ENCODE results near the gene ZDHHC19.
"Not testable (repeated sequence)": the region's sequence is repeated elsewhere in the genome, so short reads cannot be mapped to it uniquely, and the experiment has no call there.

The ZDHHC19 gene

GRCh38 chr3:196205442-196206205 is 5.6 kb downstream of the ZDHHC19 start:
- in situ Hi-C loops (cut with HindIII; ENCODE audit: low sequenced_read_pairs): not testable (repeated sequence)

DNA sequence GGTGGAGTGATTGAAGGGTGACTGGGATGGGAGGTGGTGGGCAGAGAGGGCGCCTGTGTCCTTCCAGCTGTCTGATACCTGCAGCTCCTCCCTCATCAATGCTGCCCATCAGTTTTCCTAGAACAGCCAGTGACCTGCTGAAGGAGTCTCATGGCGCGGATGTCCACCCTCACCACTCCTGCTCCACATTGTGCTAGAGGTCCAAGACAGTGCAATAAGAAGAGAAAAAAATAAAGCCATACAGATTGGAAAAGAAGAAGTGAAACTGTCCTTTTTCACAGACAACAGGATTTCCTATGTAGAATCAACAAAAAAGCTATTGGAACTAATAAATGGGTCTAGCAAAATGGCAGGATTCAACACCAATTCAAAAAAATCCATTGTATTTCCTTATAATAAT is 7.4 kb downstream of the ZDHHC19 start:
- in situ Hi-C loops (cut with HindIII; ENCODE audit: low sequenced_read_pairs): no loop called here

DNA sequence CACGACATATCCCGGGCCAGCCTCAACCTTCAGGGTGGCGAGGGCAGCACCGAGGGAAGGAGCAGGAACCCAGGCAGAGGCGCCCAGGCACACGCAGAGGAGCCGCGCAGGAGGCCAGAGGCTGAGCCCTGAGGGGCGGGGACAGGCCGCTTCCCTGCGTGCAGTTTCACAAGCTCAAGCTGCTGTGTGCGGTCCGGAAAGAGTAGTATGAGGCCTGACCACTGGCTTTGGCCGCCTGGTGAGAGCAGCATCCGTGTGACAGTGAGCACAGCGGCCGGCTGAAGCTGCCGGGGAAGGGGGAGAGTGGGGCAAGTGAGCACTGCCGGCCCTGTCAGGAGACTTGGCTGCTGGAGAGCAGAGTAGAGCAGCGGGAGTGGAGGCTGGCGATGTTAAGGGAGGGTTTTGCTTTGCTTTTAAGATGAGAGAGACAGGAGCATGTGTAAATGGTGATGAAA is 8.7 kb downstream of the ZDHHC19 start:
- in situ Hi-C loops (cut with HindIII; ENCODE audit: low sequenced_read_pairs): no loop called here

GRCh38 chr3:196198771-196199753 is 12.1 kb downstream of the ZDHHC19 start:
- in situ Hi-C loops (cut with HindIII; ENCODE audit: low sequenced_read_pairs): no loop called here

DNA sequence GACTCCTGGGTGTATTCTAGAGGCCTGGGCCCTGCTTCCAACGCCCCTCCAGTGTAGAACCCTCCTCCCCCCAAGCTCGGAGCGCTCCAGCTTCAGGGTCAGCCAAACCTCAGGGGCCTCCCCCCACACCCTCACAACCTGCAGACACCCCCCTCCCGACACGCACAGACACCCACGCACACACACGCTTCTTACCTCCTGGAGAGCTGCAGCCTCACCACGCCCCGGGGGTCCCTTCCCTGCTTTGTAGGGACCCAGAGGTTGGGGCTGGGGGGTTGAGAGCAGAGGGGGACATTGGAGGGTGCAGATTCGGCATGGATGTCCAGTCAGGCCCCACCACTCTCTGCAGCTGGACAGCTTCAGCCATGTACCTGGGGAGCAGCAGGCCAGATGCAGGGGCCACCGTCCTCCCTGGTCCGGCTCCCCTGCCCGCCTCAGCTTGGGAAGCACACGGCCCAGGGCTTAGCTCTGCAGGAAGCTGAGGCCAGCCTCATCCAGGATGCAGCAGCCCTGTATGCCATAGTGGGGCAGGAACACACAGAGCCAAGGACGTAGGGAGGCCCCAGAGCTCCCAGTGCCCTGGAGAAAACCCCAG is 13.0 kb downstream of the ZDHHC19 start:
- in situ Hi-C loops (cut with HindIII; ENCODE audit: low sequenced_read_pairs): no loop called here

- in situ Hi-C loops (cut with HindIII; ENCODE audit: low sequenced_read_pairs): no loop called here
Measured at GRCh38 chr3:196197524-196197923, 13.7 kb downstream of the ZDHHC19 start.

DNA sequence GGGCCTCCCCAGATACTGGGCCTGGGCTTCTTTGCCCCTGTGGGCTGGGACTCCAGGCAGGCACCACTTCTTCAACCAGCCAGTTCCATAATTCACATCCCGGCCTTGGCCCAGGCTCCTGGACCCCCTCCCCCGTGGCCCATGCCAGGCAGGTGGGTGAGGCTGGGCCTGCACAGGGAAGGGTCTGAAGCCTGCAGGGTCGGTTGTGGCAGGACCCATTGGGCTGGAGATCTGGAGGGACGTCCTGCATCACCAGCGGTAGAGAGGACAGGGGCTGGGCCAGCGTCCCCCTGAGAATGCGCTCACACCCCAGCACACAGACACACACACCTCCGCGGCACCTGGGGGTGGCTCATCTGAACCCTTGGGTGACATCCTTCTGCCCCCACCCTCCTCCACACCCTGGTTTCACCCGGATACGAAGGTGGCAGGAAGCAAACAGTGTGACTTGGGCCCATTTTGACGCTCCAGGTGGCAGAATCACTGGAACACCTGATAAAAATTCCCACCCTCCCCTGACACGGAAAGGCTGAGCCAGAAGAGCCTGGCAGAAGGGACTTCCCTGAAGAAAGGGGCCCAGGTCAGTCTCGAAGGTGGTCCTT is 15.4 kb downstream of the ZDHHC19 start:
- in situ Hi-C loops (cut with HindIII; ENCODE audit: low sequenced_read_pairs): no loop called here

GRCh38 chr3:196194542-196194915 is 16.7 kb downstream of the ZDHHC19 start:
- in situ Hi-C loops (cut with HindIII; ENCODE audit: low sequenced_read_pairs): no loop called here

DNA sequence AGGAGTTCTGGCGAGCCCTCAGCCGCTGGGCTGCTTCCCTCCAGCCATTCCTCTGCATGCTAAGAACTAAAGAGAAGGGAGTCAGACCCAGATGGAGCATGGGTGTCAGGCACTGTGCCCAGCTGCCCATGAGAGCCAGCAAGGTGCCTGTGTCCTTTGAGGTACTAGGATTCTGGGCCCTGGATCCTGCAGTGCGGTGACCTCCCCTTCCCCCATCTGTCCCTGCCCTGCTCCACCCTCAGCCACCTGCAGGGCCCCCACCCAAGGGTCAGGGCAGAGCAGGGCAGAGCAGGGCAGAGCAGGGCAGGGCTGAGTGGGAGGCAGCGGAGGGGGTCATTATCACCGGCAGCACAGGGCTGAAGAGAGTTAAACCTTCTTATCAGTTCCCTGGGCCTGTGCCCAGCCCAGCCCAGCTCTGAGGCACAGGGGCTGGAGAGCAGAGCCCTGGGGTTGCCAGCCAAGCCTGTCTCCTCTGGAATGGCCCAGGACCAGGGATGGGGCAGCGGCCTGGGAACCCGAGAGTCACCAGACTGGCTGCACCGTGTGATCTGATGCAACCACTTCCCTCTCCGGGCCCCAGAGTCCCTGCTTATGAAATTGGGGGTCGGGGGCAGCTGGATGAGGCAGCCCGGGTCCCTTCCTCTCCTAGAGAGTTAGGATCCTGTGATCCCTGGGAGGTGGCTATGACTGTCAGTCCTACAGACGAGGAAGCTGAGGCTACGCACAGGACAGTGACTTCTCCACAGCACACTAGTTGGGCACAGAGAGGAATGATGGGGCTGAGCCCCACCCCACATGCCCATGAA is 17.3 kb downstream of the ZDHHC19 start:
- in situ Hi-C loops (cut with HindIII; ENCODE audit: low sequenced_read_pairs): no loop called here

DNA sequence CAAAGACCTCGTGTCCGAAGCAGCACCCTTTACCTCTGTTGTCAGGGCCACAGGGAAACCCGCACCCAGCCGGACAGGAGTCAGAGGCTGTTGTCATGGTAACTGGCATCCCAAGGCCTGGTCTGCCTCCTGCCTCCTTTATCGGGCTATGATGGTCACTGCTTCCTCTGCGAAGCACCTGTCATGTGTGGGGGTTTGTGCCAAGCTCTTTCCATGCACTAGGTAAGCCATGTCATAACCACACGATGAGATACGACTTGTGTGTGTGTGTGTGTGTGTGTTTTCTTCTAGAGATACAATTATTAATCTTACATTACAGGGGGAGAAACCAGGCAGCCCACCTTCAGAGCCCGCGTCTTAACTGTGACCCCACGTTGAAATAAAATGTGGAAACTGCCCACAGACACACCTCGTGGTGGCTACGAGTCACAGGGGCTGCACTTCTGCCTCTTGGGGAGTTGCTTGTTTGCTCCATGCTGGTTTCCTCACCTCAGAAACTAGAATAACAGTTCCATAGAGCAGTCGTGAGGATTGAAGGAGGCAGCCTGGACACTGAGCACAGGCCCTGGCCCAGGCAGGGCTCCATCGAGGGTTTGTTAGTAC is 18.0 kb downstream of the ZDHHC19 start:
- in situ Hi-C loops (cut with HindIII; ENCODE audit: low sequenced_read_pairs): no loop called here

DNA sequence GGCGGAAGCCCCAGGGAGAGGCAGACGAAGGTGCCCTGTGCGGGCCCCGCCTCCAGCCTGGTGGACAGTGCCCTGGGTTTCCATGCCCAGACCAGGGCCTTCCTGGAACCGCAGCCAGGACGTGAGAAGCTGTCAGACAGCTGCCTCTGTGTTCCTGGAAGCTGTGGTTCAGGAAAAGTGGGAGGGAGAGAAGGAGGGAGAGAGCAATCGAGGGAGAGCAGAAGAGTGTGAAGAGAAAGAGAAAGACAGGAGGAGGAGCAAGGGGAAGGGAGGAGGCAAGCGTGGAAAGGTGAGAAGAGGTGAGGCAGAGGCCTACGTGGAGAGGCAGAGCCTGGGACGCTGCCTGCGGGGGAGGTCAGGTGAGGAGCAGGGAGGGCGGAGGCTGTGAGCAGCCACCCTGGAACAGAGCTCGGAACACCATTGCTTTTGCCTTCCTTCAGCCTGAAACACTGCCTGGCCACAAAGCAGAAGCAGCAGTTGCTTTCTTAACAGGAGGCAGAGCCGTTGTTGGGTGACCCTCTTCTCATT is 18.6 kb downstream of the ZDHHC19 start:
- in situ Hi-C loops (cut with HindIII; ENCODE audit: low sequenced_read_pairs): no loop called here

DNA sequence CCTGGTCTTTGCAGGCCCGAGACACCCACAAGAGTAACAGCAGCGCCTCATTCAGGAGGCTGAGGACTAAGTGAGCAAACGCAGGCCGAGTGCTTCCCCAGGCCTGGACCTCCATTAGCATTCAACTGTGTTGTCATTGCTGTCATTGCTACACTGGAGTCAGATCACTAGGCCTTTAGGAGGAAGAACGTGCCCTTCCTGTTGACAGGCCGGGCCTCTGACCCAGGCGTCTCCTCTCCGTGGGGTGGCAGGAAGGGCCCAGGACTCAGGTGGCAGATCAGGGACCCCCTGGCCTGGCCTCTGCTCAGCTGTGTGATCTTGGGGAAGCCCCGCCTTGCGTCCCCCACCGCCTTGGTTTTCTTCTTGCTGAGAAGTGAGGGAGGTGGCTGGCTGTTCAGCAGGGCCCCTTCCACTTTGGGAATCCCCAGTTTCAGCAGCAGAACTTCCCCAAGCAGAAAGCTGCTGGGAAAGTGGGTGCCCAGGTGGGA is 19.1 kb downstream of the ZDHHC19 start:
- in situ Hi-C loops (cut with HindIII; ENCODE audit: low sequenced_read_pairs): no loop called here

DNA sequence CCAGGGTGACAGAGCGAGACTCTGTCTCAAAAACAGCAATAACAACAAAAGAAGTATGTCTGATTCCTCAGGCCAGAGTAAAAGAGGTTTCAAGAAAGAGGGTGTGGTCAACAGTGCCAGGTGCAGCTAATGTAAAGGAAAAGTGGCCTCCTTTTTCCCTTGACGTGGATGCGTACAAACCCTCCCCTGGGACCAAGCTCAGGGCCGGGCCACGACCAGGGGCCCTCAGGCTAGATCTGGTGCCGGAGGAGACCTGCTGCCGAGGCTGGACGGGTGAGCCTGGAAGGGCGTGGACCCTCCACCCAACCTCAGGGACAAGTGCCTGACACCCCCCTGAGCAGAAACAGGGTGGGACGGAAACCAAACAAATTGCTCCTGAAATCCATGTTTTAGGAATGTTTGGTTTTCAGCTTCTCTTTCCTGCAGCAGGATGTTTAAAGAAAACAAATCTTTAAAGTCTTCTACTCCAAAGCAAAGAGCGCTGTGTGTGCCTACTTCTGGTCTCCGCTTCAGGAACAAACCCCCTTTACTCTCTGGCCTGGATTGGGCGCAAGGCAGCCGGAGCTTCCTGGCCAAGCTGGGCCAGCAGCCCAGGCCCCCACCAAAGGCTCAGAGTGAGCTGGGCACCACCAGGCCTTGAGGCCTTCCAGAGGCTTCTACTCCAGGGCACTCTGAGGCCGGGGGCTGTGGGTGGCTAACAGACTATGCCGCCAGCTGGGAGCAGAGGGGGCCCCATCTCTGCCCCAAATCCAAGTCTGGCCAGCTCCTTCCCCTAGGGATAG is 21.4 kb downstream of the ZDHHC19 start:
- in situ Hi-C loops (cut with HindIII; ENCODE audit: low sequenced_read_pairs): no loop called here

DNA sequence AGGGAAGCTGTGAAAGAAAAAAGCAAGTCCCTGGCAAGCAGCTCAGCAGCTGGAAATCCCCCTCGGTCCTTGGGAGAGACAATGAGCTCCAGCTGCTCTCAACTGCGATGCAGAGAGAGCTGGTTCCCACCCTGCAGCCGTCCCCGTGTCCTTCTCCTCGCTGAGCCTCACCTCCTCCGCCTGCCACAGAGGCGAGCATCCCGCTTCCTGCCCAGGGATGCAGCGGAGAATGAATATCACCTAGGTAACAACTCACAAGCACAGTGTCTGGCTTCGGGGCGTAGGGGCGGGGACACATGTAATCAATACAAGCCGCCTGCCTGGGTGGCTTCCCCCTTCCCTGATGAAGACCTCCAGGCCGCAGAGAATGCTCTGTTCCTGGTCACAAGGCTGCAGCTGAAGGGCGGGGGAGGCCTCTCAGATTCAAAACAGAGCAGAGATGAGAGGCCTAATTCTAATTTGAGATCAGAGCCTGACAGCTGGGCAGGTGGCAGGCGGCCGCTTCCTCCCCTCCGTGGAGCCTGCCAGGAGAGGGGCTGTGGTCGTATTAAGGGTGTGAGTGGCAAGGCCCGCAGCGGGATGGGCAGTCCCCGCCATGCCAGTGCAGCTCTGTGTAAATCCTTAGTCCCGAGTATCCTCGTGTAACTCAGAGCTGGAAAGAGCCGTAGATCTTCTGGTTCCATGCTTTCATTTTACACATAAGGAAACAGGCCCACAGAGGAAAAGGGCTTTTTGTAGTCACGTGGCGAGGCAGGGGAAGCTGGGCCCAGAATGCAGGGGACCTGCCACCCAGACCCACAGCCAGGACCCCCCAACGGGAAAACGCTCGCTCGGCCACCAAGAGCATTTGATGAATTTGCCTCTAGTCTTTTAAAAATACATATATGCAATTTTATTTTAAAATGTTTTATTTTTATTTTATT is 24.3 kb downstream of the ZDHHC19 start:
- in situ Hi-C loops (cut with HindIII; ENCODE audit: low sequenced_read_pairs): no loop called here

- in situ Hi-C loops (cut with HindIII; ENCODE audit: low sequenced_read_pairs): no loop called here
Measured at GRCh38 chr3:196184881-196185280, 26.3 kb downstream of the ZDHHC19 start.

DNA sequence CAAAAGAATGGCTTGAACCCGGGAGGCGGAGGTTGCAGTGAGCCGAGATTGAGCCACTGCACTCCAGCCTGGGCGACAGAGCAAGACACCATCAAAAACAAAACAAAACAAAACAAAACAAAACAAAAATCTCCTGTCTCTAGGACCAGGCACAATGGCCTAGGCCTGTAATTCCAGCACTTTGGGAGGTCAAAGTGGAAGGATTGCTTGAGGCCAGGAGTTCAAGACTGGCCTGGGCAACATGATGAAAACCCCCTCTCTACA is 27.1 kb downstream of the ZDHHC19 start:
- in situ Hi-C loops (cut with HindIII; ENCODE audit: low sequenced_read_pairs): not testable (repeated sequence)

- in situ Hi-C loops (cut with HindIII; ENCODE audit: low sequenced_read_pairs): no loop called here
Measured at GRCh38 chr3:196181127-196181546, 30.1 kb downstream of the ZDHHC19 start.

DNA sequence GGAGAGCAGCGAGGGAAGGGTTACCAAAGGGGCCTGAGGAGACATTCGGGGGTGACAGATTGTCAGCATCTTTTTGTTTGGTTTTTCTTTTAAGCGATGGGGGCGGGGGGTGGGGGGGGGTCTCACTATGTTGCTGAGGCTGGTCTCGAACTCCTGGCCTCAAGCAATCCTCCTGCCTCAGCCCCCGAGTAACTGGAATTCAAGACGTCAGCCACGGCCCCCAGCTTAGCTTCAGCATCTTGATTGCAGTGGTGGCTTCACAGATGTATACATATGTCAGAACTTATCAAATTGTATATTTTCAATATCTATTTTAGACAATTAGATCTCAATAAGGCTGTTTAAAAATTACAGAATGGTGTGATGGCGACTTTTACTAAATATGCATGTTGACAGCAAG is 30.9 kb downstream of the ZDHHC19 start:
- in situ Hi-C loops (cut with HindIII; ENCODE audit: low sequenced_read_pairs): no loop called here

Measured in endothelial cell of hepatic sinusoid (primary cell).